NCI-H2107 treated with DMSO at 0.1 percent for 48 hours (cell line): ENCODE results near the gene CELA2B.
A peak's percentile ranks its signal among the peaks of the same experiment; 100 is the strongest.
"Not testable (repeated sequence)": the region's sequence is repeated elsewhere in the genome, so short reads cannot be mapped to it uniquely, and the experiment has no call there.

ENCODE experiments used
- DNase-seq: peaks from one replicate; lab custom pipeline; 2025; ENCODE audit not compliant: unreplicated experiment; lab: John Stamatoyannopoulos, UW

Gene CELA2B

DNA sequence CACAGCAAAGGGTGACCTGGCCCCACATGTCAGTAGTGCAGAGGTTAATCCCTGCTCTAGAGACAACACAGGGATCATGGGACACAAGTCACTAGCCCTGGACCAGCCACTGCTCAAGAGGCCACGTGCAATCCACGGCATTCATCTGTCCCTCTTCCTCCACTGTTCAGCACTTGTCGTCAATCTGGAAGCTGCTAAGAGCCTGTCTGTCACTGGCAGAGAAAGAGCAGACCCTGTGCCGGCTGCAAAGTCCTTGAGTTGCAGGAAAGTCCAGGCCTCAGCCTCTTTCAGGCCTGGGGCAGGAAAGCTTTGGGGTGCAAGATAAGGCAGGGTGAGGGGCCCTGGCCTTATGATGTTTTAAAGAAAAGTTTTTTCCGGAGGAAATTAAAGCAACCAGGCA lies 16.7 kb downstream of the CELA2B start:
- no peak for DNase-seq

DNA sequence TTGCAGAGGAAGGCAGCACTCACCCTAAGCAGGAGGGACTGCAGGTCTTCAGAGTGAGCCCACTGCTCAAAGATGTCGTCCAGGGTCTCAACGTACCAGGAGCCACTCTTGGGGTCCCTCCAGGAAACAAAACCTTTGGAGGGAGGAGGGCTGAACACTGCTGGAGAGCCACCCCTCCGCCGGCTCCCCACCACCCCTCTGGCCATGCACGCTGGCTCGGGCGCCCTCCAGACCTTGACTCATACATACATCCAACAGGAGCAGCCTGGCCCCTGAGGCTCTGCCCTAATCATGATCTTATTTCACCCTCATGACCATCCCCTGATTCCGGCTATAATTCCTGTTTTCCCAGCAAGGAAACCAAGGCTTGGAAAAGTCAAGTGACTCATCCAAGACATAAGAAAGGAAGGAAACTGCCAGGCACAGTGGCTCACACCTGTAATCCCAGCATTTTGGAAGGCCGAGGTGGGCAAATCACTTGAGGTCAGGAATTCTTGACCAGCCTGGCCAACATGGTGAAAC lies 18.0 kb downstream of the CELA2B start:
- DNase-seq = no peak

DNA sequence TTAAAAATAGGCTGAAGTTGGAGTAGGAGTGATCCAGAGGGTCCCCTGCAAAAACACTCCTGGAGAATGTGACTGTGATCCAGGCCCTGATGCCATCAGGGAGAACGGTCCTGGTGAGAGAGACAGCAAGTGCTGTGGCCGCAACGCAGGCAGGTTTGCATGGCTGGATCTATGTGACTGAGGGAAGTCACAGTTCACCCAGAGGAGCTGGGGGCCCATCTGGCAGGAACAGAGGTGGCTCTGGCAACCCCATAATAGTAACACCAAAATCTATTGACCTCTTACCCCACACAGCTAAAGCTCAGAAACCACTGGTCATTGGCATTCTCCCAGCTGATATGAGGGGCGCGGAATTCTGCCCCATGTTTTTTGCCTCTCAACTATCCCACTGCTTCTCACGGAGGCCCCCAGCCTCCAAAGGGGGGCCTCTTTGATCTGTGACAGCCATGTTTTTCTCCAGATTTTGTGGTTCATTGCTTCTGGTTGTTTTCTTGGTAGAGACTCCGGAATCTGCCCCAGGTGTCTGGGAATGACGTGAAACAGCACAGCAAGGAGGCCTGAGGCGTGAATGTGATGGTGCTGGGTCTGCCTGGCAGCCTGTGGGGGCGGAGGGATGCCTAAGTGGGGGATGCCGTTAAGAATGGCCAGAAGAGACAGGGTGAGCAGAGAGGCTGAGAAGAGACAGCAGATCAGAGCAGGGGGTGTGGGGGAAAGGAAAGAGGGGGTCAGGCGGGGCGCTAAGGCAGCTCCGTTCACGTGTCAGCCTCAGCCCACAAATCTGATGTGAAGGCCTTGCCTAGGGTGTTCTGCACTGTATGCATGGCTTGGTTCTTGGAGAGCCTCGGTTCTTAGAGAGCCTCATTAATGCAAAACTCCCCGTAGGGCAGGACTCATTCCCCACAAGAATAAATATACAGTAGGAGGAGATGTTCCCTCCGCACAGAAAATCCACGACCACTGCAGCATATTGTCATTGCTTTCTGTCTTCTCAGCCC lies 24.6 kb downstream of the CELA2B start:
- DNase-seq = no peak

DNA sequence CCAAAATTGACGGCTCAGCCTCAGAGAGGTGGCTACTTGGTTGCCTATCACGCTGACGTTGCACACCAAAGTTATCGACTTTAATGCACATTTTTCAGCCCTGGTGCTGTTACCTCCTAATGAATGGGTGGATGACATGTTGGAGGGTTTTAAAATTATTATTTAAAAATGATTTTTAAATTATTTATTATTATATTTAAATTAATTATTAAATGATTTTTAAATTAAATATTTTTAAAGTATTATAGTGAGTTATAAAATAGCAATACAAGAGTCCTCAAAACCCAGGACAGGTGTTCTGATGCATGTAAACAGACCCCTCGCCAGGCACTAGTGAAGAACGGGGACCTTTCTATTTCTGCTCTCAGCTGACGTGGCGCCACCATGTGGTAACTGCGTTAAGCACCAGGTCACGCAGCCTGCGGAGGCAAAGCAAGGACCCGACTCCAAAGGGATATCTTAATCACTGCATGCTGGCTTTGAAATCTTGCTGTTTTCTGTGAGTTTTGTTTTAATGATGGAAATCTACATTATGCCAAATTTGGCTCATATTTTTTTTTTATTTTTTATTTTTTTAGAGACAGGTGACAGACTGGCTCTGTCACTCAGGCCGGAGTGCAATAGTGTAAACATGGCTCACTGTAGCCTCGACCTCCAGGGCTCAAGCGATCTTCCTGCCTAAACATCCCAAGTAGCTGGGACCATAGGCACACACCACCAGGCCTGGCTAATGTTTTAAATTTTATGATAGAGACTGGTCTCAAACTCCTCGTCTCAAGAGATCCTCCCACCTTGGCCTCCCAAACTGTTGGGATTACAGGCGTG lies 25.5 kb downstream of the CELA2B start:
- peak; percentile 64 for DNase-seq

DNA sequence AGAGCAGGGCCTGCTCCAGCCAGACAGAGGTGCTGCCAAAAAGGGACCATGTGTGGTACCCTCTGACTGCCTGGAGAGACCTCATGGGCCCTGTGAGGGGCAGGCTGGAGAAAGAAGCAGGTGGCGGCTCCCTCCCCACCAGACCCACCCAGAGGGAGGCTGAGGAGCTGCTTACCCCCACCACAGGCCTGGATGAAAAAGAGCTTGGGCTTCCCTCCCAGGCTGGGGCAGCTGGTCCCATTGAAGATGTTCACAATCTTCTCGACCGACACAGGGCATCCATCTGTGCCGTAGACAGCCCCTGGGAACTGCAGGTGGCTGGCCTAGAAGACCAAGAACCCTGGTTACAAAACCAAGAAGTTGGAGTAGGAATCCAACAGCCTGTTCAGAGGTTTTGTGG lies 28.5 kb downstream of the CELA2B start:
- no peak for DNase-seq

DNA sequence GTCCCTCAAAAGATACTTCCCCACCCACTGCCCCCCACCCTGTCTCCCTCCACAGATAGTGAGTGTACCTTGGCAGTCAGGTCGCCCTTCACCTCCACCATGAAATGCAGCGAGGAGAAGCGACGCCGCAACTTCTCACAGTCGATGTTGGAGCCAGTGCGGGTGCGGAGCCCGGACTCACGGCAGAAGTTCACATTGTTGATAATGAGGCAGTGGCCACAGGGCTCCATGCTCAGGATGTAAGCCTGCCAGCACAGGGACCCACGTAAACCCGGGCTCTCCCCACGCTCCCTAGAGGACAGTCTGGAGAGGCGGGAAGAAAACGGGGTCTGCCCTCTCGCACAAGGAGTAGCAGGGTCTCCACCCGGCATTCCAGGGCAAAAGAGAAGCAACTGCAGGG lies 30.9 kb downstream of the CELA2B start:
- no peak for DNase-seq

DNA sequence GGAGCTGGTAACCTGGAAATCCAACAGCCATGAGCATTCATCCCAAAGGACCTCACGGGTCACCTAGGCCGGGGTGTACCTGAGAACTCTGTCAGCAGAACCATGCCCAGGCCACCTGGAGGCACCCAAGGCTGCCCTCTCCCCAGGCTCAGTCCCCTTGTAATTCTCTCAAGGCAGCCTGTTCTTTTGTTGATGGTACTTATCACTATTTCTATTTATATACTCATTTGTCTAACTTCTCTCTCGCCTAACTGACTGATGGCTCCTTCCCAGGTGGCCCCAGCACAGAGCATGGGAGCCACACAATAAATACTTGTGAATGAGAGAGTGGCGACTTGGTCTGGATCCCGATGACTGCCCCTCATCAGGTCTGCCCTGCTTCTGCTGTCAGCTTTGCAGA lies 31.4 kb downstream of the CELA2B start:
- DNase-seq = no peak

DNA sequence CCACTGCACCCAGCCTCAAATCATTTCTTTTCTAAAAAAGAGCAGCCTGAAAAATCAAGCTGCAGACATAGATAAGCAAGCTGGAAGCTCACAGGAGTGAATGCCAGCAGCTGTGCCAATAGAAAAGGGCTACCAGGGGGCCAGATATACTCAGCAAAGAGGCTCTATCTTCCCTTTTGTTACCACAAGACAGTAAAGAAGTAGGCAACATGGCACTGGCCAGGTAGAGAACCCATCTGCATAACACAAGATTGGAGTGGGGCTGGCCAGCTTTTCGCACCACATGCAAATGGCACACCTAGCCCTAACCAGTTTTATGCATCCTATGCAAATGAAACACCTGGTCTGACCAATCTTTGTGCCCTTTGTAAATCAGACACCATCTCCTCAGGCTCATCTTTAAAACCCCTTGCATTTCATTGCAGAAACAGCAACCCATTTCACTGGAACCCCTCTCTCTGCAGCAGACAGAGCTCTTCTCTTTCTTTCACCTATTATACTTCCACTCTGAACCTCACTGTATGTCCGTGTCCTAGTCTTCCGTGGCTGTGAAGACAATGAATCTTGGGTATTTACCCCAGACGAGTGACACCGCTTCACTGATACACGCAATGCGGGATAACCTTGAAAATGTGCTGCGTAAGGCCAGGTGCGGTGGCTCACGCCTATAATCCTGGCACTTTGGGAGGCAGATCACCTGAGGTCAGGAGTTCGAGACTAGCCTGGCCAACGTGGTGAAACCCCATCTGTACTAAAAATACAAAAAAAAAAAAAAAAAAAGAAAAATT lies 33.0 kb downstream of the CELA2B start:
- no peak for DNase-seq

DNA sequence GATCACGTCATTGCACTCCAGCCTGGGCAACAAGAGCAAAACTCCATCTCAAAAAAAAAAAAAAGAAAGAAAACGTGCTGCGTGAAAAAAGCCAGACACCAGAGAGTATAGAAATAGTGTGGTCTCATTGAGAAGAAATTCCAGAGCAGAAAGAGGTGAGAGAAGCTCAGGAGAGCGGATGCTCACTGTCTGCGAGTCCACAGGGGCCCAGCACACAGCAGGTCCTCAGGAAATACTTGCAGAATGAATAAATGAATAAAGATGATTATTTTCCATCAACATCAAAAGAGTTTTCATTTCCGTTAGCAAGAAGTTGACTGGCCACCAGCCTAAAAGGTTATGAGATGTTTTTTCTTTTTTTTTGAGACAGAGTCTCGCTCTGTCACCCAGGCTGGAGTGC lies 33.7 kb downstream of the CELA2B start:
- no peak for DNase-seq

DNA sequence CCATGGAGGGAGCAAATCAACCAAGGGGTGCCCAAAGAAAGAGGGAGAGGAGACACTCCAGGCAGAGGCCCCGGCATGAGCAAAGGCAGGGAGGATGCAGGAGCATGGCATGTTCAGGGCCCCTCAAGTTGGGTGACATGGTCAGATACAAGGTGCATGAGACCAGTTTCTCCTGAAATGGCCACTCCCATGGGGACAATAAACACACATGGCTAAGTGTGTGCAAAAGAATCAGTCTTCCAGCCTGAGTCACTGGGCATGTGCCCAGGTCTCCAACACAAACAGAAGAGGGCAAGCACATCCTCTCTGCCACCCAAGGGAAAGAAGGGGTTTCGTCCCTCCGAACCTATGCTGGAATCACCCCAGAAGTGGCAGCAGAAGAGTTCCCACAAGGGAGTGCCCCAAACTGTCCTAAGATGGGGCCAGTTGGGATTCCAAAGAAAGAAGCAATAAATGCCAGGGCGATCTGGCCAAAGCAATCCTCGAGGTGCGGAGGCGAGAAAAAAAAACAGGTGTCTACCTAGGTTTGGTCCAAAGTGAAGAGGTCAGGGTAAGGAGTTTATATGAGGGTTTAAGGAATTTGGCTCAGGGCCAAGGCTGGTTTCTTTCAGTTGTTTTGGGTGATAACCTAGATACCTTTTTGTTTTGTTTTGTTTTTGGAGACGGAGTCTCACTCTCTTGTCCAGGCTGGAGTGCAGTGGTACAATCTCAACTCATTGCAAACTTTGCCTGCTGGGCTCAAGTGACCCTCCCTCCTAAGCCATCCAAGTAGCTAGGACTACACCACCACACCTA lies 34.9 kb downstream of the CELA2B start:
- DNase-seq = no peak

DNA sequence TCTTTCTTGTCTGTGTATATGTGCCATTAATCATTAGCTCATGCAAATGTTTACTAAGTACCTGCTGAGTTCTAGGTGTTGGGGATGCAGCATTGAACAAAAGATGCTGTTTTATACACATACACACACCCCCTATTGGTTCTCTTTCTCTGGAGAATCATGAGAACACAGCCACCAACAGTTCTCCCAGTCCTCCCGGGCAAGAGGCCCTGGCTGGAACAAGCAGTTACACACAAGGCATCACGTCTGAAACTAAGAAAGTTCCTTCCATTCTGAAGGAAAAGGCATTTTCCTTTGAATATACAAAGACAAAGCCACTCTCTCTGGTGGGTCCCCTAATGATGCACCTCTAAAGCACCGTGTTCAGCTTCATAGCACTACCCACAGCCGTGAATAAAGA lies 37.3 kb downstream of the CELA2B start:
- DNase-seq = no peak

DNA sequence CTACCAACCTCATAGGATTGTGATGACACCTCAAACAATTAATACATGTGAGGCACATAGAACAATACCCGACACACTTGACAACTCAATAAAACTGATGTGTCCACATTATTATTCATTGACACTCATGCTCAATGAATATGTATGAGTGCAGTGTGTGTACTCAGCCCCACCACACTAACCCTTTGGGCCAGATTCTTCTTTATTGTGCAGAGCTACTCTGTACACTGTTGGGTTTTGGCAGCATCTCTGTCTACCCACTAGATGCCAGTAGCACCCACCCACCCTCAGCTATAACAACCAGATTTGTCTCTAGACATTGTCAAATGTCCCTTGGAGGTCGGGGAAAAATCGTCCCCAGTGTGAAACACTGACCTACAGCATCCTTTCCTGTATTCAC lies 38.0 kb downstream of the CELA2B start:
- DNase-seq = no peak

DNA sequence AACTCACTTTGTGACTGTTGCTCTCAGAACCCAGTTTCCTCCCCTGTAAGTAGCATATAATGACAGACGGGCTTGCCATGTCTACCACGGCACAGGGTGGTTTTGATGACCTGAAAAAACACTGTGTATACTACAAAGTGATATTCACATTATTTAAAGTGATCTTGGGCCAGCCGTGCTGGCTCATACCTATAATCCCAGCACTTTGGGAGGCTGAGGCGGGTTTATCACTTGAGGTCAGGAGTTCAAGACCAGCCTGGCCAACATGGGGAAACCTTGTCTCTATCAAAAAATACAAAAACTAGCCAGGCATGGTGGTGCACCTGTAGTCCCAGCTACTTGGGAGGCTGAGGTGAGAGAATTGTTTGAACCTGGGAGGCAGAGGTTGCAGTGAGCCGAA lies 38.7 kb downstream of the CELA2B start:
- not testable (repeated sequence) for DNase-seq

DNA sequence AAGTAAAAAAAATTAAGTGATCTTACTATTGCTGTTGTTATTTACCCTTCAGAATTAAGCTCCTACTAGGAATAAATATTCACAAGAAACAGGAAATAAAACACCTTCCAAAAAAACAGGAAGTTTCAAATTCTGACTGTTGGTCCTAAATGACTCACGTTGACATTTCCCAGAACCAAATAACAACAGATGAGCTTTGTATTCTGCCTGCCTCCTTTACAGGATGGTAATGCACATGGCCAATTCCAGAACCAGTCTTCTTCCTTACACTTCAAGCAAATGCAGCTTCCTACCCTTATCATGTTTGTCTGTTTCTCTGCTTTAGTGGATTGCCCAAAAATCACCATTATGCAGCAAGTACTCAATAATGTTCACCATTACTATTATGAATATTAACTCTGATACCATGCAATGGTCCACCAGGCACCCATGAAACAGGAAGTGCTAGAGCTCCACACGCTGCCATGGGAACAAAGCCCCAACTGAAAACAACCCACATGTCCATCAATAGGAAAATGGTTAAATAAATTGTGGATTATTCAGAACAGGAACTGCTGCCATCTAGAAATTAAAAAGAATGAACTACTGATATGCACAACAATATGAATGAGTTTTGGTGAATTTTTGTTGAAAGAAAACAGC lies 39.2 kb downstream of the CELA2B start:
- no peak for DNase-seq

DNA sequence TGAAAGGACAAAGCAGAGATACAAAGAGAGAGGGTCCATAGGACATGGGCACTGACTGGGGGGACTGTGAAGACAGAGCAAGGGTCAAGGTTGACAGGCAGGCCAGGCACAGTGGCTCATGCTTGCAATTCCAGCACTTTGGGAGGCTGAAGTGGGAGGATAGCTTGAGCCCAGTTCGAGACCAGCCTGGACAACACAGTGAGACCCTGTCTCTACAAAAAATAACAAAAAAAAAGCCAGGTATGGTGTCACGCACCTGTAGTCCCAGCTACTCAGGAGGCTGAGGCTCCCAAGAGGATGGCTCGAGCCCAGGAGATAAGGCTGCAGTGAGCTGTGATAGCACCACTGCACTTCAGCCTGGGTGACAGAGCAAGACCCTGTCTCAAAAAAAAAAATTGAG lies 43.7 kb downstream of the CELA2B start:
- DNase-seq = no peak

DNA sequence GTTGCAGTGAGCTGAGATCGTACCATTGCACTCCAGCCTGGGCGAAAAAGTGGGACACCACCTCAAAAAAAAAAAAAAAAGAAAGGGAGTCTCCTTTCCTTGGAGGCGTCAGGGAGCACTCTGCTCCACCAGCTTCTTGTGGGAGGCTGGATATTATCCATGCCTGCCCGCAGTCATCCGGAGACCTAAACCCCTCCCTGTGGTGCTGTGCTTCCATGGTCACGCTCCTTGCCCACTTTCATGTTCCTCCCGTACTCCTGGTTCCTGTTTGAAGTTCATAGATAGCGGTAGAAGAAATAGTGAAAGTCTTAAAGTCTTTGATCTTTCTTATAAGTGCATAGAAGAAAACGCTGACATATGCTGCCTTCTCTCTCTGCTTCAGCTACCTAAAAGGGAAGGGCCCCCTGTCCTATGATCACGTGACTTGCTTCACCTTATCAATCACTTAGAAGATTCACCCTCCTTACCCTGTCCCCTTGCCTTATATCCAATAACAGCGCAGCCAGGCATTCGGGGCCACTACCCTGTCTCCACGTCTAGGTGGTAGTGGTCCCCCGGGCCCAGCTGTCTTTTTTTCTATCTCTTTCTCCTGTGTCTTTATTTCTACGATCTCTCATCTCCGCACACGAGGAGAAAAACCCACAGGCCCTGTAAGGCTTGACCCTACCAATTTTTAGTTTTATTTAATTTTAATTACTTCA lies 45.5 kb downstream of the CELA2B start:
- not testable (repeated sequence) for DNase-seq

DNA sequence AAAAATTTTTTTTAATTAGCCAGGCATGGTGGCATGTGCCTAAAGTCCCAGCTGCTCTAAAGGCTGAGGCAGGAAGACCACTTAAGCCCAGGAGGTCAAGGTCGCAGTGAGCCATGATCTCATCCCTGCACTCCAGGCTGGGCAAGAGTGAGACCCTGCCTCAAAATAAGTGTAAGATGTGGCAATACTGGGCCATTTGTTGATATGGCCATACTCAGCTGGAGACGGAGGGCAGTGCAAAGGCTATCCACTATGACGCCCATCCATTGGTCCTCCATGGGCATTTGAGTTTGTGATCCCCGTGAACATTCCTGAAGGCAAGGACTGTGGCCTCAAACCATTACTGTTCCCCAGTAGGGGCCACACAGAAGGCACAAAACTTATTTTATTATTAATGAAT lies 46.6 kb downstream of the CELA2B start:
- DNase-seq = no peak

DNA sequence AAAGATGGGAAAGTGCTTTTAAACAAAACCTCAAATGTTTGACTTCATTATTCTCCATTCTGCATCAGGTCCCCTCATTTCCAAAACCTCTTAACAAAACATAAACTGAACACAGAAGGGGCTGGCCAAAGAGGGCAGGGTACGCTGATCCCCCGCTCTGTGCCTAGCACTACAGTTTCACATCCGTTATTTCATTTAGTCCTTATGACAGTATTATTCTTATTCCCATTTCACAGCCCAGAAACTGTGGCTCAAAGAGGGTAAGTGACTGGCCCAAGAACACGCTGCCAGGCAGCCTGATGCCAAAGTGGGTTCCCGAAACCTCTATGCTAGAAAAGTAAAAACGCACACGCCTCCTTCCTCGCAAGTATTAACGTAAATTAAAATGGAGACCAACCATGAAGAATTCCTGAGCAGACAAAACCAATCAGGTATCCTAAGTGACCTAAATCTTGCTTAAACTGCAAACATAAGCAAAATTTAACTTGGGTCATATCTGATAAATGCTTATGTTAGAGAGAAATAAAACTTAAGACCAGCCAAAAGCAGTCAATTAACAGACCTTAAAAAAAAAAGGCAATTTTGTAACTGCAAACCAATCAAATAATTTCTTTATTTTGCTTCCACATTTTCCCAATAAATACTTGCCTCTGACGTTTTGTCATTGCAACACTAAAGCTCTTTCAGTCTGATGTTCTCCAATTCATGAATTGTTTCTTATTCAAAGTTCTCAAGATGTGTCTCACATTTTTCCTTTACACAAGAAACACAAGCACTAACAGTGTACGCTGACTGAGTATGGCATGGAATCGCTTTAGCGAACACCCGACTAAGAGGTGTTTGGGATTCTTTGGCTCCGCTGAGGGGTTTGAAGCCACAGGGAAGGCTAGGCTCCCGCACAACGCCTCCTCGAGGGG lies 47.5 kb downstream of the CELA2B start:
- no peak for DNase-seq
